Fibroblast of villous mesenchyme (primary cell): Measurements from ENCODE around the gene COIL. TPM values are rescaled to one million over a fixed set of nuclear protein-coding genes. Genes with fewer than 3 reads are reported as not detected.
"Not testable (repeated sequence)": the region's sequence is repeated elsewhere in the genome, so short reads cannot be mapped to it uniquely, and the experiment has no call there.

ENCODE experiments used
- DNase-seq: peaks from one replicate; pipeline ENCODE4 v3.0.0-alpha.2; 2010; ENCODE audit warnings: low read depth
- H3K4me3 ChIP-seq: 2 replicates; pipeline ENCODE4 v1.5.1; 2011; ENCODE audit warnings: low read depth, mild to moderate bottlenecking, low read length
- total RNA-seq: library from RNA; depleted of rRNA; stranded (reverse); fragments of >200 nt; gene quantifications from 2 replicates; pipeline ENCODE4 v1.2.3, GENCODE V29; 2012
- TF ChIP-seq, protein P1 (sequence below): IDR thresholded peaks from 2 replicates; pipeline ENCODE4 v1.5.1; 2012; ENCODE audit warnings: low read depth, mild to moderate bottlenecking, low read length; ENCODE audit not compliant: insufficient read depth

Gene COIL
- total RNA-seq, 1 donor, result 17.7 TPM

DNA sequence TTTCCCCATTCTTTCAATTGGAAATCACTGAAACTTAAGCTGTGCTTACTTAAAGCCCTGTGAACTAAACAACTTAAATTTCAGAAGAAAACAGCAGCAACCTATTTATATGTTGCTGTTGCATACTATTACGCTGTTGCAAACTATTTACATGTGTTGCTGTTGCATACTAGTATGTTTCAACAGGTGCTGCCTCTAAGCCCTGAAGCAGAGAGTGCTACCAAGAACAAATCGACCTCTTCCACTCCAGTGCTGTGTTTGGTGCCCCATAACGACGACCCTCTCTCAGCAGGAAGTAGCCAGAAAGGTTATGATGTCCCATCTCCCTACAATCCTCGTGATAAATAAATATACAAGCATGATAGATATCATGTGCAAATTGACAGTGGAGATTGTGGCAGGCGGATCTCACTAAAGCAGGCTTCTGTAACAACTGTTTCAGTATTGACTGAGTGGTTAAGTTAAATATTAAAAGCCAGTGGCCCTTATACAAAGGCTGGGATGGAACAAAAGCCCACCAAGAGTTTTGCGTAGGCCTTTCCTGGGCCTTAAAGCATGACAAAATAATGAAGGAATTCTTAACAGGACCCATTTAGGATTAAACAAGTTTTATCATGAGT, 11.4 kb upstream of the COIL start:
- TF ChIP-seq, protein P1, sequence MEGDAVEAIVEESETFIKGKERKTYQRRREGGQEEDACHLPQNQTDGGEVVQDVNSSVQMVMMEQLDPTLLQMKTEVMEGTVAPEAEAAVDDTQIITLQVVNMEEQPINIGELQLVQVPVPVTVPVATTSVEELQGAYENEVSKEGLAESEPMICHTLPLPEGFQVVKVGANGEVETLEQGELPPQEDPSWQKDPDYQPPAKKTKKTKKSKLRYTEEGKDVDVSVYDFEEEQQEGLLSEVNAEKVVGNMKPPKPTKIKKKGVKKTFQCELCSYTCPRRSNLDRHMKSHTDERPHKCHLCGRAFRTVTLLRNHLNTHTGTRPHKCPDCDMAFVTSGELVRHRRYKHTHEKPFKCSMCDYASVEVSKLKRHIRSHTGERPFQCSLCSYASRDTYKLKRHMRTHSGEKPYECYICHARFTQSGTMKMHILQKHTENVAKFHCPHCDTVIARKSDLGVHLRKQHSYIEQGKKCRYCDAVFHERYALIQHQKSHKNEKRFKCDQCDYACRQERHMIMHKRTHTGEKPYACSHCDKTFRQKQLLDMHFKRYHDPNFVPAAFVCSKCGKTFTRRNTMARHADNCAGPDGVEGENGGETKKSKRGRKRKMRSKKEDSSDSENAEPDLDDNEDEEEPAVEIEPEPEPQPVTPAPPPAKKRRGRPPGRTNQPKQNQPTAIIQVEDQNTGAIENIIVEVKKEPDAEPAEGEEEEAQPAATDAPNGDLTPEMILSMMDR, result no peak
- H3K4me3 ChIP-seq, result no peak overlapping the region
- DNase-seq, result no peak

DNA sequence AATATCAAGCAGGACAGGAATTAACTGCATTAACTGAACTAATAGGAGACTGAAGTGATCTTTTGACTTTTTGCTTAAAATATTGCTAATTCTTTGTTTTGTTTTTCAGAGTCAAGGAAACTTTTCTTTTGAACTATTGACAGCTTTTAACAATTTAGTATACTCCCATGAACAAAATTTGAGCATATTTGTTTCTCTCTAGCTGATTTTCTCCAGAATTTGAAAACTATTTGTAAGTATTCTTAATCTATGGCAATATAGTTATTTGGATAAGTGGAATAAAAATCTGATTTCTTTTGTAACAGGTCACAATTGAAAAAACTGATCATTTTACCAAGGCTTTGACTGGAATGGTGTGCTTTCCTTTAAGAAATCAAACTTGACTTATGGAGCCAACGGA, 10.1 kb upstream of the COIL start:
- TF ChIP-seq, protein P1, result no peak
- no peak overlapping the region for H3K4me3 ChIP-seq
- no peak for DNase-seq

DNA sequence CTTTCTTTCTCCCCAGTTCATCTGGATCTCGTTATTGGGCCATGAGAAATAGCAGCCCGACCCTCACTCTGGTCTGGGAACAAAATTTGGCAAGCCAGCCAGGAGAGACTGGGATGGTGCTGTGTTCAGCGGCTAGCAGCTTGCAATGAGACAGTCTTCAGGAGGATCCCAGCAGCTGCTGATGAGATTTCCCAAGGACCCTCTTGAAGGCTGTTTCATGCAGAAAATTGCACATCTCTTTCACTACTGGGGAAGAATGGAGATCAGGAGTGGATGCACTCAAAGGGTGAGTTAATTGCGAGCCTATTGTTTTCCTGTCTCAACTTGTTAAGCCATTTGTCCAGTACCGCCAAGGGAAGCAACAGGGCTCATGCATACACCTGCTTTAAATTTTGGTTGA, 5.5 kb upstream of the COIL start:
- no peak overlapping the region for H3K4me3 ChIP-seq
- TF ChIP-seq, protein P1, result no peak
- no peak for DNase-seq

DNA sequence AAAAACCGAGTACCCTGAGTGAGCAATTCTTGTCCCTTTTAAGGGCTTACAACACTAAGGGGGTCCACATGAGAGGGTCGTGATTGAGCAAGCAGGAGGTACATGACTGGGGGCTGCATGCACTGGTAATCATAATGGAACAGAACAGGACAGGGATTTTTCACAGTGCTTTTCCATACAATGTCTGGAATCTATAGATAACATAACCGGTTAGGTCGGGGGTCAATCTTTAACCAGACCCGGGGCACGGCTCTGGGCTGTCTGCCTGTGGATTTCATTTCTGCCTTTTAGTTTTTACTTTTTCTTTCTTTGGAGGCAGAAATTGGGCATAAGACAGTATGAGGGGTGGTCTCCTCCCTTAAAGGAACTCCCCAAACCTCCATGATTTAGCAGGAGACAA, 4.8 kb upstream of the COIL start:
- not testable (repeated sequence) for DNase-seq, H3K4me3 ChIP-seq

DNA sequence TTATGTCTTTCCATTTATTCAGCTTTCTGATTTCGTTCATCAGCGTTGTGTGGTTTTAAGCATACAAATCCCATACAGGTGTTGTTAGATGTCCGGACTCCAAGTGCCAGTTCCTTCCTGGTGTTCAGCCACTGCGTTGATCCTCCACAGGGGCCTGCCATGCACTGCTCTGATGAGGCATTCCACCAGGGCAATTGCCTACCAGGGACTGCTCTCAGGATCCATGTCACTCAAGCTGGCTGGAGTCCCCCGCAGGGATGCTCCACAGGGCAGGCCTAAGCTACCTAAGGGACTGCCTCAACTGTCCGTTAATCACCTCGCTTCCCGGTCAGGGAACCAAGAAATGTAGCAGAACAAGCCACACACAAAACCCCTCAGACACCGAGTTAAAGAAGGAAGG, 4.4 kb upstream of the COIL start:
- not testable (repeated sequence) for H3K4me3 ChIP-seq, DNase-seq

DNA sequence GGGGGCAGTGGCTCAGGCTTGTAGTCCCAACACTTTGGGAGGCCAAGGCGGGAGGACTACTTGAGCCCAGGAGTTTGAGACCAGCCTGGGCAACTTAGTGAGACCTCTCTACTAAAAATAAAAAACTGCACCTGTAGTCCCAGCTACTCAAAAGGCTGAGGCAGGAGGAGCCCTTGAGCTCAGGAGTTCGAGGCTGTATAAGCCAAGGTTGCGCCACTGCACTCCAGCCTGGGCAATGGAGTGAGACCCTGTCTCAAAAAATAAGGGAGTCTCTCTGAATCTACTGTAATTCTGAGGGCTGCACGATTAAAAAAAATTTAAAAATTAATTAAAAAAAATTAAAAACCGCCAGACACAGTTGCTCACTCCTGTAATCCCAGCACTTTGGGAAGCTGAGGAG, 3.9 kb downstream of the COIL start:
- TF ChIP-seq, protein P1, result no peak
- no peak overlapping the region for H3K4me3 ChIP-seq

DNA sequence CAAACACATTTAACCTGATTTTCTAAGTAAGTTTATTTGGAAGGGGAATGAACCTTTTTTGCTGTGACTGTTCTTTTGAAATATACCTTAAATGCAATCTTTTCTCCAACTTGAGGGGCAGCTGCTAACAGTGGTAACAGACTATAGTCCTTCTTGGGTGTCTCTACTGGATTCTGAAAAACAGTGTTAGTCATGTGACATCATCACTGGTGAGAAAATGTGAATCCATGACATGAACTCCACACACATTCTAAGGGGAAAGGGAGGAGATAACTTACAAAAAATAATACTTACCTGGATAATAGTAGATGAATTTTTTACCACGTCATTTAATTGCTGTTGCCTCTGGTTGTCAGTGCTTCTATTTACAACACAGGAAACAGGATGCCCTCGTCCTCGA, 11.3 kb downstream of the COIL start:
- no peak for DNase-seq
- TF ChIP-seq, protein P1, result no peak
- no peak overlapping the region for H3K4me3 ChIP-seq

More for the DNA sequence above, 3.9 kb downstream of the COIL start:
- no peak for DNase-seq

DNA sequence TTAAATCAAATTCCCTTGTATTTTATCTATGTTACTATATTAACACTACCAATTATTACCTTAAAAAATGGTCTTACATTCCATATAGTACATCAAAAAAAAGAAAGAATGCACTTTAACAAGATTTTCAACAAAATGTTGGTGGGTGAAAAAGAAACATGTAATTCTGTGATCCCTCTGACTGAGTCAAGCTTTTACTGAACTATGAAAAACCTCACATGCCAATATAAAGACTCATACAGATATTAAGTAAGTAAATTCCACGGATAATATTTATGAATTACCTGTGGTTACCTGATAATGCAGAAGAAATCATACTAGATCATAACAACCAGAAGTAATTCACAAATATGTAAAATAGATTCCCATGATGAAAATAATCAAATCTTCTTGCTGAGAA, 12.4 kb downstream of the COIL start:
- no peak overlapping the region for H3K4me3 ChIP-seq
- TF ChIP-seq, protein P1, result no peak
- no peak for DNase-seq
